Heart right ventricle (tissue), 16 donors: Measurements from ENCODE around the gene TNKS1BP1. TPM values are rescaled to one million over a fixed set of nuclear protein-coding genes. Genes with fewer than 3 reads are reported as not detected.

Source experiments
- ATAC-seq, 8 donors: fragments of 200-7000 bp; cut with Tn5 transposase; one replicate each; pipeline ENCODE4 v1.9.1; 2020; ENCODE audit warnings: mild to moderate bottlenecking in 8 of 8, moderate library complexity in 8 of 8, moderate number of reproducible peaks in 1 of 8
- DNase-seq, 2 donors: peaks; one replicate each; pipeline ENCODE4 v3.0.0-alpha.2; 2020
- H3K27ac ChIP-seq, 10 donors: fragments of 200-600 bp; sonication (generic) in 2 of 10; one replicate each; pipeline versions ENCODE4 v1.5.0 to v1.8.0; 2020 to 2022; ENCODE audit warnings: mild to moderate bottlenecking in 3 of 10
- H3K27me3 ChIP-seq, 7 donors: fragments of 200-600 bp; one replicate each; pipeline ENCODE4 v1.8.0; 2021 to 2022; ENCODE audit warnings: mild to moderate bottlenecking in 2 of 7
- H3K36me3 ChIP-seq, 9 donors: fragments of 200-600 bp; sonication (generic) in 1 of 9; one replicate each; pipeline versions ENCODE4 v1.5.0 to v1.8.0; 2020 to 2022; ENCODE audit warnings: mild to moderate bottlenecking in 2 of 9
- H3K4me1 ChIP-seq, 9 donors: fragments of 200-600 bp; sonication (generic) in 1 of 9; one replicate each; pipeline versions ENCODE4 v1.5.0 to v1.8.0; 2020 to 2022; ENCODE audit warnings: mild to moderate bottlenecking in 4 of 9
- H3K4me3 ChIP-seq, 10 donors: fragments of 200-600 bp; sonication (generic) in 2 of 10; one replicate each; pipeline versions ENCODE4 v1.5.0 to v1.8.0; 2020 to 2022; ENCODE audit warnings: mild to moderate bottlenecking in 7 of 10, moderate library complexity in 2 of 10
- H3K9me3 ChIP-seq, 11 donors: fragments of 200-600 bp in 10 of 11; sonication (generic) in 2 of 11; one replicate each; pipeline versions ENCODE4 v1.5.0 to v1.8.0; 2013 to 2022; ENCODE audit warnings: mild to moderate bottlenecking in 2 of 11, control low read depth in 1 of 11, moderate library complexity in 1 of 11
- CTCF ChIP-seq, 9 donors: fragments of 200-600 bp; sonication (generic) in 2 of 9; IDR thresholded peaks; one replicate each; pipeline versions ENCODE4 v1.5.0 to v1.8.0; 2021 to 2022; ENCODE audit warnings: antibody characterized with exemption in 9 of 9, mild to moderate bottlenecking in 5 of 9, moderate library complexity in 1 of 9
- WGBS, 2 donors: extraction: QIAGEN DNeasy Blood & Tissue Kit; methylation state at CpG; one replicate each; pipeline ENCODE4 v1.1.7; 2013; ENCODE audit warnings: inconsistent platforms in 1 of 2; 5-methylcytosine and 5-hydroxymethylcytosine counted together
- intact Hi-C, 10 donors: fragments of 100-400 bp; cut with DNase I; formaldehyde crosslinking; loops; one replicate each; pipeline versions ENCODE4 v1.11.1 to v1.14.2; 2022
- polyA plus RNA-seq, 2 donors: library from polyadenylated mRNA; stranded (reverse); fragments of 200-250 nt; gene quantifications; one replicate each; pipeline ENCODE4 v1.2.3, GENCODE V29; 2013
- total RNA-seq, 10 donors: library from RNA; stranded (reverse); fragmentation: NEBNext Ultra II Directional in 3 of 10; extraction: Animal tissue kit (Norgen Biotek cat#: 25700) in 3 of 10; gene quantifications; one replicate each; pipeline versions ENCODE4 v1.2.1 to v1.2.4, GENCODE V29; 2021 to 2023
- donor health status: Arrhythmogenic right ventricular cardiomyopathy.
- donor health status: ischemic (EF 13 %, LVEDD 7.1; RV severe dilation, severe dysfunction).
- donor health status: healthy with polysubstance abuse.
- donor health status: DM: no; HTN: yes; CAD: no.
- donor health status: DM: no; HTN: no; CAD: no.
- donor health status: ischemic (EF 25% LVEDD 6.9; RV normal size, moderate dysfunction).
- donor health status: ischemic (EF 25% LVEDD 5.7; RV mildly dilated, moderate dysfunction).
- donor health status: healthy.
- donor health status: DM: yes; HTN: yes; CAD: no.
- donor health status: Ischemic cardiomyopathy.
- donor health status: ischemic (EF 35%, LVEDD 5.7; RV mildly dilated, moderate dysfunction).
- donor health status: nonischemic (EF 11% LVEDD 7.7; RV severe dilation, severe dysfunction).
- donor health status: DM: yes; HTN: yes; CAD: no.
- donor health status: PGD.
- donor health status: ischemic (EF 29% LVEDD 5.4; RV normal size, mild dysfunction).
- donor health status: nonischemic (EF 23%, LVEDD 6.1; RV moderate dilation, normal function).

Gene TNKS1BP1
- total and polyA plus RNA-seq, 12 donors: 19.9 to 118 (median 37.0) TPM

GRCh38 chr11:57353036-57353435 is 28.3 kb upstream of the TNKS1BP1 start:
- 56 to 59% methylated on average over 5 of the region's 5 CpGs for WGBS, 2 donors
- H3K4me3 ChIP-seq: no peak overlapping the region
- no peaks in the 10 kb centered on the region for H3K27me3 ChIP-seq
- DNase-seq (no peak), ATAC-seq (no peak)
- peaks cover 0 to 9% (median 0%) of the 10 kb centered on the region in 11 donors for H3K9me3 ChIP-seq
- H3K27ac ChIP-seq: no peak overlapping the region
- peaks cover 0 to 31% (median 4%) of the 10 kb centered on the region in 9 donors for H3K4me1 ChIP-seq
- intact Hi-C loops: loop anchor here in 3 of 10 donors (5.0 to 10.0 kb wide), 3 partner anchors 54 to 102 kb away; no protein-coding TSS in a partner anchor
- TF ChIP-seq CTCF (IDR thresholded peaks at IDR 0.05): no peak
- no peaks in the 10 kb centered on the region for H3K36me3 ChIP-seq

- DNase-seq: peak; percentile 70 to 80
- H3K9me3 ChIP-seq: peaks cover 0 to 9% (median 0%) of the 10 kb centered on the region in 11 donors
- H3K27me3 ChIP-seq: no peaks in the 10 kb centered on the region
- H3K27ac ChIP-seq: peak overlapping the region in 7 of 10 donors; percentile 22 to 71 (median 58)
- H3K36me3 ChIP-seq: no peaks in the 10 kb centered on the region
- peaks cover 0 to 15% (median 4%) of the 10 kb centered on the region in 9 donors for H3K4me1 ChIP-seq
- peak overlapping the region in 2 of 10 donors; percentile 6 to 17 for H3K4me3 ChIP-seq
- peak; percentile 68 to 82 (median 74) for ATAC-seq
- 14 to 16% methylated on average over 31 of the region's 31 CpGs for WGBS, 2 donors
- intact Hi-C loops: loop anchor here (5.0 to 10.0 kb wide), 16 partner anchors 58 to 1175 kb away; partner anchors contain the start of genes YPEL4 (in 5 of the 10), SLC43A3 (in 1 of the 10) and TIMM10 (in 1 of the 10)
- TF ChIP-seq CTCF (IDR thresholded peaks at IDR 0.05): peak; percentile 85 to 94 (median 92)
These were observed 24.9 kb upstream of the TNKS1BP1 start for GRCh38 chr11:57349491-57350274.

GRCh38 chr11:57348636-57349313 is 24.0 kb upstream of the TNKS1BP1 start:
- H3K4me1 ChIP-seq: peaks cover 0 to 9% (median 4%) of the 10 kb centered on the region in 9 donors
- H3K36me3 ChIP-seq: no peaks in the 10 kb centered on the region
- 90 to 92% methylated on average over 14 of the region's 14 CpGs for WGBS, 2 donors
- no peak overlapping the region for H3K4me3 ChIP-seq
- DNase-seq: no peak
- H3K9me3 ChIP-seq: peaks cover 0 to 9% (median 0%) of the 10 kb centered on the region in 11 donors
- intact Hi-C loops: loop anchor here (1.0 to 10.0 kb wide), 15 partner anchors 79 to 1176 kb away; partner anchors contain the start of genes YPEL4 (in 5 of the 10), SLC43A3 (in 1 of the 10) and TIMM10 (in 1 of the 10)
- TF ChIP-seq CTCF (IDR thresholded peaks at IDR 0.05): no peak
- ATAC-seq: no peak
- peak overlapping the region in 3 of 10 donors; percentile 21 to 71 (median 22) for H3K27ac ChIP-seq
- H3K27me3 ChIP-seq: no peaks in the 10 kb centered on the region

- peaks cover 0 to 9% (median 4%) of the 10 kb centered on the region in 9 donors for H3K4me1 ChIP-seq
- H3K27ac ChIP-seq: peak overlapping the region in 2 of 10 donors; percentile 21 to 71
- no peak overlapping the region for H3K4me3 ChIP-seq
- peaks cover 0 to 9% (median 0%) of the 10 kb centered on the region in 11 donors for H3K9me3 ChIP-seq
- WGBS, 2 donors: 77 to 81% methylated on average over 7 of the region's 7 CpGs
- H3K27me3 ChIP-seq: no peaks in the 10 kb centered on the region
- ATAC-seq: no peak
- intact Hi-C loops: loop anchor here (1.0 to 10.0 kb wide), 15 partner anchors 79 to 1177 kb away; partner anchors contain the start of genes YPEL4 (in 5 of the 10), SLC43A3 (in 1 of the 10) and TIMM10 (in 1 of the 10)
- no peaks in the 10 kb centered on the region for H3K36me3 ChIP-seq
- TF ChIP-seq CTCF (IDR thresholded peaks at IDR 0.05): no peak
- DNase-seq: no peak
These were observed 23.3 kb upstream of the TNKS1BP1 start for GRCh38 chr11:57348052-57348451.
